Glutamatergic neuron (in vitro differentiated cells): ENCODE data around the gene CADM1. TPM values are rescaled to one million over a fixed set of nuclear protein-coding genes. Genes with fewer than 3 reads are reported as not detected.

Source experiments
- DNase-seq: peaks from one replicate; pipeline ENCODE4 v3.0.0; 2022
- H3K27ac Mint-ChIP-seq: one replicate; pipeline ENCODE4 v1.8.0; 2020; ENCODE audit warnings: mild to moderate bottlenecking, mixed read lengths, inconsistent platforms; ENCODE audit not compliant: unreplicated experiment
- H3K27me3 Mint-ChIP-seq: one replicate; pipeline ENCODE4 v1.8.0; 2020; ENCODE audit warnings: mild to moderate bottlenecking, moderate library complexity, mixed read lengths, inconsistent platforms; ENCODE audit not compliant: unreplicated experiment
- H3K36me3 Mint-ChIP-seq: one replicate; pipeline ENCODE4 v1.8.0; 2020; ENCODE audit warnings: mild to moderate bottlenecking, mixed read lengths, inconsistent platforms; ENCODE audit not compliant: unreplicated experiment
- H3K4me1 Mint-ChIP-seq: one replicate; pipeline ENCODE4 v1.8.0; 2020; ENCODE audit warnings: mild to moderate bottlenecking, low read depth, mixed read lengths, inconsistent platforms; ENCODE audit not compliant: unreplicated experiment
- H3K4me3 Mint-ChIP-seq: one replicate; pipeline ENCODE4 v1.8.0; 2020; ENCODE audit warnings: mild to moderate bottlenecking, mixed read lengths, inconsistent platforms; ENCODE audit not compliant: unreplicated experiment
- H3K9me3 Mint-ChIP-seq: one replicate; pipeline ENCODE4 v1.8.0; 2020; ENCODE audit warnings: mild to moderate bottlenecking, moderate library complexity, mixed read lengths, inconsistent platforms; ENCODE audit not compliant: unreplicated experiment
- CTCF ChIP-seq: fragments of 200-600 bp; sonication (generic); IDR thresholded peaks from one replicate; pipeline ENCODE4 v1.5.0; 2021; ENCODE audit not compliant: partially characterized antibody, unreplicated experiment
- total RNA-seq: library from RNA; stranded (reverse); fragmentation: NEBNext Ultra II Directional; extraction: Animal tissue kit (Norgen Biotek cat#: 25700); gene quantifications from one replicate; pipeline ENCODE4 v1.2.1, GENCODE V29; 2021; ENCODE audit not compliant: unreplicated experiment

Gene CADM1
- total RNA-seq, 1 donor from 2014 or later = 1,339 TPM

GRCh38 chr11:115127790-115128189 is 376.4 kb downstream of the CADM1 start:
- no peak for TF ChIP-seq CTCF
- DNase-seq = no peak
- no peaks in the 10 kb centered on the region for H3K36me3 Mint-ChIP-seq
- no peak overlapping the region for H3K4me3 Mint-ChIP-seq
- no peak overlapping the region for H3K27ac Mint-ChIP-seq
- H3K9me3 Mint-ChIP-seq = peaks cover under 1% of the 10 kb centered on the region
- peaks cover 10% of the 10 kb centered on the region for H3K4me1 Mint-ChIP-seq
- H3K27me3 Mint-ChIP-seq = peaks cover 8% of the 10 kb centered on the region

- no peak overlapping the region for H3K4me3 Mint-ChIP-seq
- no peak overlapping the region for H3K27ac Mint-ChIP-seq
- H3K4me1 Mint-ChIP-seq = peaks cover 13% of the 10 kb centered on the region
- no peak for DNase-seq
- peaks cover 8% of the 10 kb centered on the region for H3K27me3 Mint-ChIP-seq
- TF ChIP-seq CTCF = no peak
- no peaks in the 10 kb centered on the region for H3K36me3 Mint-ChIP-seq
- peaks cover 3% of the 10 kb centered on the region for H3K9me3 Mint-ChIP-seq
Measured at GRCh38 chr11:115126515-115127208, 377.6 kb downstream of the CADM1 start.

GRCh38 chr11:115126092-115126491 is 378.1 kb downstream of the CADM1 start:
- peaks cover 8% of the 10 kb centered on the region for H3K27me3 Mint-ChIP-seq
- DNase-seq = no peak
- no peaks in the 10 kb centered on the region for H3K36me3 Mint-ChIP-seq
- peaks cover 3% of the 10 kb centered on the region for H3K9me3 Mint-ChIP-seq
- no peak overlapping the region for H3K4me3 Mint-ChIP-seq
- TF ChIP-seq CTCF = no peak
- peaks cover 16% of the 10 kb centered on the region for H3K4me1 Mint-ChIP-seq
- no peak overlapping the region for H3K27ac Mint-ChIP-seq

- peaks cover 3% of the 10 kb centered on the region for H3K9me3 Mint-ChIP-seq
- no peak for DNase-seq
- no peak overlapping the region for H3K4me3 Mint-ChIP-seq
- no peak for TF ChIP-seq CTCF
- no peak overlapping the region for H3K27ac Mint-ChIP-seq
- peaks cover 17% of the 10 kb centered on the region for H3K4me1 Mint-ChIP-seq
- H3K36me3 Mint-ChIP-seq = no peaks in the 10 kb centered on the region
- peaks cover 8% of the 10 kb centered on the region for H3K27me3 Mint-ChIP-seq
Measured at GRCh38 chr11:115124786-115125185, 379.4 kb downstream of the CADM1 start.

- Mint-ChIP-seq H3K4me3 (no peak overlapping the region), H3K27ac (no peak overlapping the region)
- TF ChIP-seq CTCF = no peak
Measured at GRCh38 chr11:115123641-115124040, 380.6 kb downstream of the CADM1 start.

More at GRCh38 chr11:115123641-115124040, 380.6 kb downstream of the CADM1 start:
- peaks cover 17% of the 10 kb centered on the region for H3K4me1 Mint-ChIP-seq
- DNase-seq = no peak
- no peaks in the 10 kb centered on the region for H3K36me3 Mint-ChIP-seq
- H3K27me3 Mint-ChIP-seq = peaks cover 4% of the 10 kb centered on the region
- peaks cover 5% of the 10 kb centered on the region for H3K9me3 Mint-ChIP-seq
